IMR-90 (cell line): ENCODE results near the gene SEPTIN2. TPM values are rescaled to one million over a fixed set of nuclear protein-coding genes. Genes with fewer than 3 reads are reported as not detected.

Experiments
- ATAC-seq: fragments of 200-7000 bp; cut with Tn5 transposase; 2 replicates; pipeline ENCODE4 v1.9.1; 2020; ENCODE audit warnings: low read depth, mild to moderate bottlenecking, moderate library complexity
- BruUV-seq: library from RNA; stranded (reverse); fragments of 400-500 nt; replicated peaks from 2 replicates; lab custom pipeline; 2021; lab: Mats Ljungman, UMichigan
- CTCF ChIA-PET: fragments of 300-600 bp; formaldehyde crosslinking; extraction: SDS; loops from one replicate; lab custom pipeline; 2021; ENCODE audit warnings: antibody characterized with exemption; lab: Yijun Ruan, JAX
- POLR2A ChIA-PET: fragments of 300-600 bp; sonication (Branson Sonifier 250); formaldehyde crosslinking; loops from one replicate; lab custom pipeline; 2022; ENCODE audit warnings: antibody characterized with exemption; ENCODE audit not compliant: unreplicated experiment; lab: Charles Lee
- DNase-seq: peaks from one replicate; pipeline ENCODE4 v3.0.0; 2013
- H2AFZ ChIP-seq: replicated peaks from 2 replicates; pipeline ENCODE3; 2013; ENCODE audit warnings: low read length, mild to moderate bottlenecking; ENCODE audit not compliant: poor library complexity
- H2AK5ac ChIP-seq: 2 replicates; pipeline ENCODE4 v1.6.1; 2013; ENCODE audit warnings: low read depth, low read length, inconsistent platforms
- H2AK9ac ChIP-seq: replicated peaks from 2 replicates; pipeline ENCODE3; 2013; ENCODE audit warnings: mild to moderate bottlenecking, low read depth, low read length, moderate library complexity; ENCODE audit not compliant: poor library complexity
- H2BK120ac ChIP-seq: 2 replicates; pipeline ENCODE4 v1.6.1; 2013; ENCODE audit warnings: low read depth, low read length, inconsistent platforms
- H2BK15ac ChIP-seq: 3 replicates; pipeline ENCODE4 v1.6.1; 2013; ENCODE audit warnings: low read depth, low read length, inconsistent platforms
- H2BK20ac ChIP-seq: 2 replicates; pipeline ENCODE4 v1.6.1; 2013; ENCODE audit warnings: low read depth, mild to moderate bottlenecking, inconsistent platforms, low read length, moderate library complexity
- H2BK5ac ChIP-seq: 2 replicates; pipeline ENCODE4 v1.6.1; 2013; ENCODE audit warnings: mild to moderate bottlenecking, low read depth, low read length, inconsistent platforms; ENCODE audit not compliant: poor library complexity, severe bottlenecking
- H3K14ac ChIP-seq: replicated peaks from 2 replicates; pipeline ENCODE4 v1.6.1; 2013; ENCODE audit warnings: low read depth, low read length, inconsistent platforms
- H3K18ac ChIP-seq: 2 replicates; pipeline ENCODE4 v1.6.1; 2013; ENCODE audit warnings: low read depth, low read length, control low read depth
- H3K23ac ChIP-seq: 2 replicates; pipeline ENCODE4 v1.6.1; 2013; ENCODE audit warnings: low read depth, low read length, inconsistent platforms
- H3K27ac ChIP-seq: 2 replicates; pipeline ENCODE4 v1.5.1; 2013; ENCODE audit warnings: mild to moderate bottlenecking, control low read depth, low read length; ENCODE audit not compliant: insufficient read depth
- H3K27me3 ChIP-seq: 2 replicates; pipeline ENCODE4 v1.6.1; 2013; ENCODE audit warnings: low read length; ENCODE audit not compliant: control insufficient read depth, insufficient read depth
- H3K36me3 ChIP-seq: 2 replicates; pipeline ENCODE4 v1.6.1; 2013; ENCODE audit warnings: low read length, mixed read lengths; ENCODE audit not compliant: control insufficient read depth, insufficient read depth
- H3K4ac ChIP-seq: 2 replicates; pipeline ENCODE4 v1.6.1; 2013; ENCODE audit warnings: low read depth, low read length, inconsistent platforms
- H3K4me1 ChIP-seq: 2 replicates; pipeline ENCODE4 v1.6.1; 2013; ENCODE audit warnings: low read length, mixed read lengths; ENCODE audit not compliant: control insufficient read depth, insufficient read depth
- H3K4me2 ChIP-seq: 2 replicates; pipeline ENCODE4 v1.6.1; 2013; ENCODE audit warnings: low read depth, mild to moderate bottlenecking, control low read depth, low read length, moderate library complexity
- H3K4me3 ChIP-seq: 2 replicates; pipeline ENCODE4 v1.5.1; 2013; ENCODE audit warnings: low read depth, mild to moderate bottlenecking, control low read depth, low read length, moderate library complexity; ENCODE audit not compliant: insufficient read depth
- H3K56ac ChIP-seq: 2 replicates; pipeline ENCODE4 v1.6.1; 2013; ENCODE audit warnings: low read length, inconsistent platforms; ENCODE audit not compliant: insufficient read depth; ENCODE audit errors: extremely low read depth
- H3K79me1 ChIP-seq, 2 experiments: 2 replicates each; pipeline ENCODE4 v1.6.1; 2013; ENCODE audit warnings: low read length in 2 of 2, inconsistent platforms in 1 of 2, low read depth in 1 of 2
- H3K9ac ChIP-seq: 2 replicates; pipeline ENCODE4 v1.6.1; 2013; ENCODE audit warnings: low read depth, low read length, control low read depth
- H3K9me1 ChIP-seq: 2 replicates; pipeline ENCODE4 v1.6.1; 2013; ENCODE audit warnings: low read length, inconsistent platforms; ENCODE audit not compliant: insufficient read depth
- H3K9me3 ChIP-seq: 2 replicates; pipeline ENCODE4 v1.6.1; 2013; ENCODE audit warnings: low read length; ENCODE audit not compliant: control insufficient read depth, insufficient read depth
- H4K20me1 ChIP-seq: 2 replicates; pipeline ENCODE4 v1.6.1; 2013; ENCODE audit warnings: low read length, inconsistent platforms; ENCODE audit not compliant: insufficient read depth
- H4K5ac ChIP-seq: 2 replicates; pipeline ENCODE4 v1.6.1; 2013; ENCODE audit warnings: mild to moderate bottlenecking, low read depth, low read length, control low read depth
- H4K8ac ChIP-seq, 2 experiments: 2 replicates each; pipeline ENCODE4 v1.6.1; 2013; ENCODE audit warnings: low read depth in 2 of 2, low read length in 2 of 2, control low read depth in 1 of 2, inconsistent platforms in 1 of 2
- H4K91ac ChIP-seq: 2 replicates; pipeline ENCODE4 v1.6.1; 2013; ENCODE audit warnings: low read depth, low read length, inconsistent platforms; ENCODE audit not compliant: insufficient read depth
- BHLHE40 ChIP-seq: fragments of 150-350 bp; IDR thresholded peaks from 2 replicates; pipeline ENCODE4 v1.6.1; 2016; ENCODE audit warnings: mild to moderate bottlenecking, low read depth, low read length
- CEBPB ChIP-seq: IDR thresholded peaks from 2 replicates; pipeline ENCODE4 v1.6.1; 2012; ENCODE audit warnings: low read depth, low read length, improper control_type of control experiment
- CHD1 ChIP-seq: IDR thresholded peaks from 2 replicates; pipeline ENCODE4 v1.6.1; 2012; ENCODE audit warnings: low read depth, low read length, improper control_type of control experiment
- FOS ChIP-seq: fragments of 150-350 bp; IDR thresholded peaks from 2 replicates; pipeline ENCODE4 v1.6.1; 2016; ENCODE audit warnings: low read depth, low read length
- MAZ ChIP-seq: IDR thresholded peaks from 2 replicates; pipeline ENCODE4 v1.6.1; 2012; ENCODE audit warnings: low read depth, mild to moderate bottlenecking, low read length, improper control_type of control experiment, moderate library complexity, borderline replicate concordance
- NFE2L2 ChIP-seq: fragments of 150-350 bp; IDR thresholded peaks from 2 replicates; pipeline ENCODE4 v1.6.1; 2016; ENCODE audit warnings: low read depth, mild to moderate bottlenecking, low read length
- POLR2A ChIP-seq: IDR thresholded peaks from 2 replicates; pipeline ENCODE4 v1.6.1; 2012; ENCODE audit warnings: mild to moderate bottlenecking, low read depth, low read length
- RAD21 ChIP-seq: IDR thresholded peaks from 2 replicates; pipeline ENCODE4 v1.6.1; 2012; ENCODE audit warnings: low read length, improper control_type of control experiment
- RCOR1 ChIP-seq: IDR thresholded peaks from 2 replicates; pipeline ENCODE4 v1.6.1; 2012; ENCODE audit warnings: mild to moderate bottlenecking, low read length, improper control_type of control experiment; ENCODE audit not compliant: insufficient replicate concordance
- RFX5 ChIP-seq: IDR thresholded peaks from 2 replicates; pipeline ENCODE4 v1.8.0; 2012; ENCODE audit warnings: low read depth, mild to moderate bottlenecking, low read length, moderate library complexity
- SMC3 ChIP-seq: fragments of 150-350 bp; IDR thresholded peaks from 2 replicates; pipeline ENCODE4 v1.6.1; 2016; ENCODE audit warnings: low read depth, mild to moderate bottlenecking, antibody characterized with exemption, low read length, moderate library complexity
- WGBS, 2 experiments: methylation state at CpG; one replicate each; pipeline versions ENCODE4 v1.1.5 to v1.1.7; 2013; ENCODE audit warnings: missing lambda C conversion rate in 2 of 2; ENCODE audit not compliant: insufficient read length in 1 of 2; ENCODE audit errors: extremely low coverage in 2 of 2; 5-methylcytosine and 5-hydroxymethylcytosine counted together
- dilution Hi-C: fragments of 300-500 bp; cut with HindIII; formaldehyde crosslinking; loops from one replicate; pipeline ENCODE4 v1.14.3; 2018; ENCODE audit warnings: low sequenced_read_pairs; ENCODE audit not compliant: unreplicated experiment
- in situ Hi-C: fragments of 300-500 bp; cut with MboI; formaldehyde crosslinking; loops from 3 replicates; pipeline ENCODE4 v1.14.3; 2019; ENCODE audit warnings: low sequenced_read_pairs, inconsistent platforms, mixed read lengths
- intact Hi-C: fragments of 100-400 bp; cut with micrococcal nuclease; formaldehyde crosslinking; loops from 2 replicates; pipeline ENCODE4 v1.10.0; 2022
- polyA plus RNA-seq, 3 experiments: library from polyadenylated mRNA; depleted of rRNA; stranded (reverse); fragments of >200 nt; gene quantifications; 2 replicates each; pipeline ENCODE4 v1.2.3, GENCODE V29; 2012; ENCODE audit warnings: low replicate concordance in 1 of 3
- total RNA-seq: library from RNA; depleted of rRNA; stranded (reverse); fragments of >200 nt; gene quantifications from 2 replicates; pipeline ENCODE4 v1.2.3, GENCODE V29; 2012
- TF ChIP-seq, protein P1 (sequence below): fragments of 150-350 bp; IDR thresholded peaks from 2 replicates; pipeline ENCODE4 v1.6.1; 2016; ENCODE audit warnings: low read depth, mild to moderate bottlenecking, low read length, moderate library complexity, borderline replicate concordance
- TF ChIP-seq, protein P2 (sequence below): fragments of 150-350 bp; IDR thresholded peaks from 2 replicates; pipeline ENCODE4 v1.6.1; 2017; ENCODE audit warnings: mild to moderate bottlenecking, antibody characterized with exemption, low read length, low read depth

SEPTIN2 gene
- total and polyA plus RNA-seq, 2 of the 4 experiments (the other 2 are of a cell fraction) = 420 to 504 TPM

GRCh38 chr2:241320394-241320793 lies 4.7 kb downstream of the SEPTIN2 start:
- H3K23ac ChIP-seq = no peak overlapping the region
- no peak overlapping the region for H3K18ac ChIP-seq
- TF ChIP-seq RFX5 (no peak), POLR2A (no peak), SMC3 (no peak), NFE2L2 (no peak), BHLHE40 (no peak), CHD1 (no peak), RCOR1 (no peak), FOS (no peak), RAD21 (no peak), MAZ (no peak), CEBPB (no peak)
- TF ChIP-seq, protein P1, sequence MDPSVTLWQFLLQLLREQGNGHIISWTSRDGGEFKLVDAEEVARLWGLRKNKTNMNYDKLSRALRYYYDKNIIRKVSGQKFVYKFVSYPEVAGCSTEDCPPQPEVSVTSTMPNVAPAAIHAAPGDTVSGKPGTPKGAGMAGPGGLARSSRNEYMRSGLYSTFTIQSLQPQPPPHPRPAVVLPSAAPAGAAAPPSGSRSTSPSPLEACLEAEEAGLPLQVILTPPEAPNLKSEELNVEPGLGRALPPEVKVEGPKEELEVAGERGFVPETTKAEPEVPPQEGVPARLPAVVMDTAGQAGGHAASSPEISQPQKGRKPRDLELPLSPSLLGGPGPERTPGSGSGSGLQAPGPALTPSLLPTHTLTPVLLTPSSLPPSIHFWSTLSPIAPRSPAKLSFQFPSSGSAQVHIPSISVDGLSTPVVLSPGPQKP = no peak
- TF ChIP-seq, protein P2, sequence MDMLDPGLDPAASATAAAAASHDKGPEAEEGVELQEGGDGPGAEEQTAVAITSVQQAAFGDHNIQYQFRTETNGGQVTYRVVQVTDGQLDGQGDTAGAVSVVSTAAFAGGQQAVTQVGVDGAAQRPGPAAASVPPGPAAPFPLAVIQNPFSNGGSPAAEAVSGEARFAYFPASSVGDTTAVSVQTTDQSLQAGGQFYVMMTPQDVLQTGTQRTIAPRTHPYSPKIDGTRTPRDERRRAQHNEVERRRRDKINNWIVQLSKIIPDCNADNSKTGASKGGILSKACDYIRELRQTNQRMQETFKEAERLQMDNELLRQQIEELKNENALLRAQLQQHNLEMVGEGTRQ = no peak
- H4K91ac ChIP-seq = no peak overlapping the region
- H3K4me1 ChIP-seq = peaks cover 6% of the 10 kb centered on the region
- H2BK20ac ChIP-seq = no peak overlapping the region
- DNase-seq = no peak
- no peak overlapping the region for H3K9ac ChIP-seq
- intact Hi-C loops (no loop called here), in situ Hi-C loops (no loop called here), dilution Hi-C loops (no loop called here)
- H3K4me2 ChIP-seq = no peak overlapping the region; the same call in 1 of the 2 replicates
- no peak overlapping the region for H2BK15ac ChIP-seq
- H3K27ac ChIP-seq = no peak overlapping the region
- CTCF ChIA-PET = no interaction called here
- no peaks in the 10 kb centered on the region for H3K27me3 ChIP-seq
- no peak overlapping the region for H4K8ac ChIP-seq
- no peak overlapping the region for H2AK9ac ChIP-seq
- H3K14ac ChIP-seq = no peak overlapping the region
- H2BK120ac ChIP-seq = no peak overlapping the region
- no peak overlapping the region for H2AK5ac ChIP-seq
- no TSS peak for BruUV-seq
- H3K4me3 ChIP-seq = no peak overlapping the region
- peaks cover 3 to 34% of the 10 kb centered on the region in 2 experiments; a peak in 2 of 4 replicates for H3K79me1 ChIP-seq
- no peak overlapping the region for H4K5ac ChIP-seq
- H3K36me3 ChIP-seq = peaks cover 6% of the 10 kb centered on the region; the same call in 1 of the 2 replicates
- no peak overlapping the region for H2AFZ ChIP-seq
- no peak overlapping the region for H3K56ac ChIP-seq
- ATAC-seq = no peak
- H2BK5ac ChIP-seq = no peak overlapping the region
- no peak overlapping the region for H3K4ac ChIP-seq
- POLR2A ChIA-PET = no interaction called here
- H4K20me1 ChIP-seq = peaks cover 91% of the 10 kb centered on the region
- no CpG with 5 or more reads among the region's 8 CpGs for WGBS, 2 experiments
- H3K9me1 ChIP-seq = peaks cover 3% of the 10 kb centered on the region; the same call in 1 of the 2 replicates
- no peaks in the 10 kb centered on the region for H3K9me3 ChIP-seq
